Gastrocnemius medialis (tissue), 4 donors: ENCODE measurements around the gene KLF4. TPM values are rescaled to one million over a fixed set of nuclear protein-coding genes. Genes with fewer than 3 reads are reported as not detected.

Source experiments
- ATAC-seq, 2 donors: fragments of 150-250 bp; one replicate each; pipeline ENCODE4 v1.9.1; 2016
- DNase-seq, 2 donors: peaks; one replicate each; pipeline ENCODE4 v3.0.0-alpha.2; 2019
- H3K27ac ChIP-seq, 4 donors: fragments of 200-600 bp; sonication (generic); 1 replicate in 1 of 4; 2 replicates in 3 of 4; pipeline ENCODE4 v1.5.1; 2016 to 2018; ENCODE audit warnings: mild to moderate bottlenecking in 2 of 4, moderate library complexity in 1 of 4
- H3K27me3 ChIP-seq, 3 donors: fragments of 200-600 bp; sonication (generic) in 2 of 3; 1 replicate in 1 of 3; 2 replicates in 2 of 3; pipeline versions ENCODE4 v1.5.1 to v1.6.0; 2016 to 2019; ENCODE audit warnings: mild to moderate bottlenecking in 1 of 3, moderate library complexity in 1 of 3
- H3K36me3 ChIP-seq, 2 donors: fragments of 200-600 bp; sonication (generic) in 1 of 2; one replicate each; pipeline ENCODE4 v1.5.1; 2017 to 2018
- H3K4me1 ChIP-seq, 2 donors: fragments of 200-600 bp; sonication (generic) in 1 of 2; one replicate each; pipeline ENCODE4 v1.5.1; 2016 to 2017; ENCODE audit warnings: mild to moderate bottlenecking in 2 of 2
- H3K4me3 ChIP-seq, 4 donors: fragments of 200-600 bp; sonication (generic) in 3 of 4; 1 replicate in 1 of 4; 2 replicates in 3 of 4; pipeline ENCODE4 v1.5.1; 2016 to 2019; ENCODE audit warnings: mild to moderate bottlenecking in 2 of 4
- H3K9me3 ChIP-seq, 3 donors: fragments of 200-600 bp; sonication (generic) in 2 of 3; 1 replicate in 1 of 3; 2 replicates in 2 of 3; pipeline ENCODE4 v1.5.1; 2016 to 2019
- POLR2A ChIP-seq, 2 donors: fragments of 450-650 bp; IDR thresholded peaks; one replicate each; pipeline ENCODE4 v1.6.1; 2017; ENCODE audit warnings: antibody characterized with exemption in 2 of 2, mild to moderate bottlenecking in 2 of 2, moderate library complexity in 2 of 2
- in situ Hi-C, 4 donors: fragments of 200-750 bp; cut with MboI; loops; one replicate each; pipeline versions ENCODE4 v1.15.0 to v1.8.0; 2017; ENCODE audit warnings: low sequenced_read_pairs in 4 of 4
- intact Hi-C: fragments of 100-400 bp; cut with DNase I; formaldehyde crosslinking; loops from one replicate; pipeline ENCODE4 v1.15.1; 2023; ENCODE audit warnings: low total_unique reads
- total RNA-seq, 4 donors: library from RNA; depleted of rRNA; stranded (reverse); fragments of >200 nt; gene quantifications; one replicate each; pipeline versions ENCODE4 v1.1.0 to v1.2.3, GENCODE V29; 2016
- TF ChIP-seq, protein P1 (sequence below), 5 experiments: fragments of 450-650 bp in 3 of 5; fragments of 200-600 bp in 2 of 5; sonication (generic) in 2 of 5; IDR thresholded peaks in 4 of 5; conservative IDR thresholded peaks in 1 of 5; 1 replicate in 4 of 5; 2 replicates in 1 of 5; pipeline ENCODE4 v1.5.1; 2016 to 2019; ENCODE audit warnings: antibody characterized with exemption in 5 of 5, mild to moderate bottlenecking in 3 of 5, moderate library complexity in 3 of 5

Gene KLF4
- total RNA-seq, 4 donors from 2014 or later = 15.7 to 62.6 (median 32.4) TPM

DNA sequence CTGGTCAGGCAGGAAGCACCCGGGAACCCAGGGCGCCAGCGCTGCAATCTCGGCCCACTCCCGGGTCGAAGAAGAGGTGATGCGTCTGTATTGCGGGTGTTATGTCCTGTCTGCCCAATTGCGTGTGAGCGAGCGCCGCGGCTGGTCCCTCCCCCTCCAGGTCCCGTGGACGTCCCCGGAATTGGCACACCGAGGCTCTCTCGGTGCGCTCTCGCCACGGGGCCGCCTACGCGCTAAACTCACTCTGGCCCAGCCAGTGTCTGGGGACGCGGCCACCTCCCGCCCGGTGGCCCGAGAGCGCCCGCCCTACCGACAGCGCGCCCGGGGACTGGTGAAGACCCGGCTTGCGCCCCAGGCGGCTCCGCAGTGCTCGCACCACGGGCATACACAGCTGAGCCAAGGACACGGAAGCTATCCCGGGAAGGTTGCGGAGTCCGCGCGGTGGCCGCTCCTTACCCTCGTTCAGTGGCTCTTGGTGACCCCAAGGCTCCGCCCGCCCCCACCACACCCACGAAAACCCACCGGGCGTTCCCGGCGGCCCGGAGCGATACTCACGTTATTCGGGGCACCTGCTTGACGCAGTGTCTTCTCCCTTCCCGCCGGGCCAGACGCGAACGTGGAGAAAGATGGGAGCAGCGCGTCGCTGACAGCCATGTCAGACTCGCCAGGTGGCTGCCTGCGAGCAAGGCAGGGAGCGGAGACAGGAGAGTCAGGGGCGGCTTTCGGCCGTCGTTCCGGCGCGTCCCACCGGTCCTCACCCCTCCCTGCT, 1.0 kb downstream of the KLF4 start:
- peak; percentile 69 to 77 for DNase-seq
- peaks cover 8 to 9% of the 10 kb centered on the region in 2 donors for H3K4me1 ChIP-seq
- TF ChIP-seq, protein P1, sequence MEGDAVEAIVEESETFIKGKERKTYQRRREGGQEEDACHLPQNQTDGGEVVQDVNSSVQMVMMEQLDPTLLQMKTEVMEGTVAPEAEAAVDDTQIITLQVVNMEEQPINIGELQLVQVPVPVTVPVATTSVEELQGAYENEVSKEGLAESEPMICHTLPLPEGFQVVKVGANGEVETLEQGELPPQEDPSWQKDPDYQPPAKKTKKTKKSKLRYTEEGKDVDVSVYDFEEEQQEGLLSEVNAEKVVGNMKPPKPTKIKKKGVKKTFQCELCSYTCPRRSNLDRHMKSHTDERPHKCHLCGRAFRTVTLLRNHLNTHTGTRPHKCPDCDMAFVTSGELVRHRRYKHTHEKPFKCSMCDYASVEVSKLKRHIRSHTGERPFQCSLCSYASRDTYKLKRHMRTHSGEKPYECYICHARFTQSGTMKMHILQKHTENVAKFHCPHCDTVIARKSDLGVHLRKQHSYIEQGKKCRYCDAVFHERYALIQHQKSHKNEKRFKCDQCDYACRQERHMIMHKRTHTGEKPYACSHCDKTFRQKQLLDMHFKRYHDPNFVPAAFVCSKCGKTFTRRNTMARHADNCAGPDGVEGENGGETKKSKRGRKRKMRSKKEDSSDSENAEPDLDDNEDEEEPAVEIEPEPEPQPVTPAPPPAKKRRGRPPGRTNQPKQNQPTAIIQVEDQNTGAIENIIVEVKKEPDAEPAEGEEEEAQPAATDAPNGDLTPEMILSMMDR (IDR thresholded peaks at IDR 0.05 in 4 of 5, conservative IDR thresholded peaks at IDR 0.05 in 1 of 5) = no peak
- TF ChIP-seq POLR2A (IDR thresholded peaks at IDR 0.05) = peak; percentile 86 to 89
- intact Hi-C loops = loop anchor here (1.0 to 5.0 kb wide), 7 partner anchors 149 to 1079 kb away; no protein-coding TSS in a partner anchor
- peak overlapping the region; percentile 75 to 90 (median 82) for H3K4me3 ChIP-seq
- in situ Hi-C loops = loop anchor here (25.0 kb wide), 2 partner anchors 149 to 249 kb away; no protein-coding TSS in a partner anchor
- H3K36me3 ChIP-seq = peaks cover 0 to 25% of the 10 kb centered on the region in 2 donors
- H3K27ac ChIP-seq = peak overlapping the region; percentile 82 to 90 (median 90)
- no peaks in the 10 kb centered on the region for H3K27me3 ChIP-seq
- no peaks in the 10 kb centered on the region for H3K9me3 ChIP-seq
- peak; percentile 10 to 18 for ATAC-seq

DNA sequence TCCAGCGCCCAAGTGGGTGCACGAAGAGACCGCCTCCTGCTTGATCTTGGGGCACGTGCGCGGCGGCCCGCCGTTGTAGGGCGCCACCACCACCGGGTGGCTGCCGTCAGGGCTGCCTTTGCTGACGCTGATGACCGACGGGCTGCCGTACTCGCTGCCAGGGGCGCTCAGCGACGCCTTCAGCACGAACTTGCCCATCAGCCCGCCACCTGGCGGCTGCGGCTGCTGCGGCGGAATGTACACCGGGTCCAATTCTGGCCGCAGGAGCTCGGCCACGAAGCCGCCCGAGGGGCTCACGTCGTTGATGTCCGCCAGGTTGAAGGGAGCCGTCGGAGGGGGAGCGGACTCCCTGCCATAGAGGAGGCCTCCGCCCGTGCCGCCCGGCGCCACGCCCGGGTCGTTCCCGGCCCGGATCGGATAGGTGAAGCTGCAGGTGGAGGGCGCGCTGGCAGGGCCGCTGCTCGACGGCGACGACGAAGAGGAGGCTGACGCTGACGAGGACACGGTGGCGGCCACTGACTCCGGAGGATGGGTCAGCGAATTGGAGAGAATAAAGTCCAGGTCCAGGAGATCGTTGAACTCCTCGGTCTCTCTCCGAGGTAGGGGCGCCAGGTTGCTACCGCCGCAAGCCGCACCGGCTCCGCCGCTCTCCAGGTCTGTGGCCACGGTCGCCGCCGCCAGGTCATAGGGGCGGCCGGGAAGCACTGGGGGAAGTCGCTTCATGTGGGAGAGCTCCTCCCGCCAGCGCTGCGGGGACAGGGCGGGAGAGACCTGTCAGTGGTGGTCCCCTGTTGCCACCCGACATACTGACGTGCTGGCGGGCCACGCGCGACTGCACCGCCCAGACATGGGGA, 1.8 kb downstream of the KLF4 start:
- ATAC-seq = no peak
- in situ Hi-C loops = loop anchor here (25.0 kb wide), 2 partner anchors 150 to 250 kb away; no protein-coding TSS in a partner anchor
- intact Hi-C loops = loop anchor here (2.0 to 5.0 kb wide), 7 partner anchors 245 to 1080 kb away; no protein-coding TSS in a partner anchor
- no peaks in the 10 kb centered on the region for H3K9me3 ChIP-seq
- TF ChIP-seq, protein P1 (IDR thresholded peaks at IDR 0.05 in 4 of 5, conservative IDR thresholded peaks at IDR 0.05 in 1 of 5) = peak in 3 of 5 experiments; percentile 17 to 36 (median 35)
- TF ChIP-seq POLR2A (IDR thresholded peaks at IDR 0.05) = no peak
- peak overlapping the region; percentile 75 to 90 (median 82) for H3K4me3 ChIP-seq
- no peaks in the 10 kb centered on the region for H3K27me3 ChIP-seq
- H3K36me3 ChIP-seq = peaks cover 0 to 25% of the 10 kb centered on the region in 2 donors
- peak in 1 of 2 donors; percentile 18 for DNase-seq
- peaks cover 8 to 9% of the 10 kb centered on the region in 2 donors for H3K4me1 ChIP-seq
- H3K27ac ChIP-seq = peak overlapping the region; percentile 82 to 90 (median 90)

DNA sequence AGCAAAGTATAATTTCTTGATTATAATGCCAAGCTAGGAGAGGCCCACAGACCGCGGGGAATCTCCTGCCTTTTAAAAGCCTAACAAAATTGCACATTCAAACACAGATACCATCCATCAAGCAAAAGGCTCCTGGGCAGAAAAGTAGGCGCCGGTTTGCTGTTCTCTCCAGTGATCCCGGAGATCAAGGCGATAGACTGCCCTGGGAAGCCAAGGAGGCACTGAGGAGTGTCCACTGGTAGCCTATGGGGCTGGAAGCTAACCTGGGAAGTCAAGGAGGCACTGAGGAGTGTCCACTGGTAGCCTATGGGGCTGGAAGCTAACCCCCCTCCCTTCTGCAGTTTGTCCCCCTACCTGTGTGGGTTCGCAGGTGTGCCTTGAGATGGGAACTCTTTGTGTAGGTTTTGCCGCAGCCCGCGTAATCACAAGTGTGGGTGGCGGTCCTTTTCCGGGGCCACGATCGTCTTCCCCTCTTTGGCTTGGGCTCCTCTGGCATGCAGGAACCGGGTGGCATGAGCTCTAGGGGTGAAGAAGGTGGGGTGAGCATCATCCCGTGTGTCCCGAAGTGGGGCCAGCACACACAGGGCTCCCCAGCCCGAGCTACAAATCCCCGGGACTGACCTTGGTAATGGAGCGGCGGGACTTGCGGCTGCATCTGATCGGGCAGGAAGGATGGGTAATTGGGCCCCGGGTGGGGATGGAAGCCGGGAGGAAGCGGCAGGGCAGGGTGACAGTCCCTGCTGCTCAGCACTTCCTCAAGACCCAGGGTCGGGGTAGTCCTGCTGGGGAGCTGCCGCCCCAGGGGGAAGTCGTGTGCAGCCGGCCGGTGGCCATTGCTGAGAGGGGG, 2.7 kb downstream of the KLF4 start:
- peaks cover 8 to 9% of the 10 kb centered on the region in 2 donors for H3K4me1 ChIP-seq
- TF ChIP-seq, protein P1 (IDR thresholded peaks at IDR 0.05 in 4 of 5, conservative IDR thresholded peaks at IDR 0.05 in 1 of 5) = no peak
- TF ChIP-seq POLR2A (IDR thresholded peaks at IDR 0.05) = no peak
- intact Hi-C loops (loop anchor here (2.0 to 5.0 kb wide), 4 partner anchors 565 to 1080 kb away; no protein-coding TSS in a partner anchor), in situ Hi-C loops (loop anchor here (25.0 kb wide), 2 partner anchors 150 to 250 kb away; no protein-coding TSS in a partner anchor)
- no peak for ATAC-seq
- H3K9me3 ChIP-seq = no peaks in the 10 kb centered on the region
- H3K4me3 ChIP-seq = peak overlapping the region; percentile 75 to 90 (median 82)
- peaks cover 0 to 25% of the 10 kb centered on the region in 2 donors for H3K36me3 ChIP-seq
- no peaks in the 10 kb centered on the region for H3K27me3 ChIP-seq
- peak overlapping the region; percentile 82 to 90 (median 90) for H3K27ac ChIP-seq
- no peak for DNase-seq
